CD4-positive, alpha-beta T cell treated with Interleukin-10 for 1 hour (primary cell): ENCODE measurements around the gene LRCH1.
A peak's percentile ranks its signal among the peaks of the same experiment; 100 is the strongest.
"Not testable (repeated sequence)": the region's sequence is repeated elsewhere in the genome, so short reads cannot be mapped to it uniquely, and the experiment has no call there.

Experiments
- DNase-seq: peaks from one replicate; pipeline ENCODE4 v3.0.0-alpha.2; 2020

Gene LRCH1, protein sequence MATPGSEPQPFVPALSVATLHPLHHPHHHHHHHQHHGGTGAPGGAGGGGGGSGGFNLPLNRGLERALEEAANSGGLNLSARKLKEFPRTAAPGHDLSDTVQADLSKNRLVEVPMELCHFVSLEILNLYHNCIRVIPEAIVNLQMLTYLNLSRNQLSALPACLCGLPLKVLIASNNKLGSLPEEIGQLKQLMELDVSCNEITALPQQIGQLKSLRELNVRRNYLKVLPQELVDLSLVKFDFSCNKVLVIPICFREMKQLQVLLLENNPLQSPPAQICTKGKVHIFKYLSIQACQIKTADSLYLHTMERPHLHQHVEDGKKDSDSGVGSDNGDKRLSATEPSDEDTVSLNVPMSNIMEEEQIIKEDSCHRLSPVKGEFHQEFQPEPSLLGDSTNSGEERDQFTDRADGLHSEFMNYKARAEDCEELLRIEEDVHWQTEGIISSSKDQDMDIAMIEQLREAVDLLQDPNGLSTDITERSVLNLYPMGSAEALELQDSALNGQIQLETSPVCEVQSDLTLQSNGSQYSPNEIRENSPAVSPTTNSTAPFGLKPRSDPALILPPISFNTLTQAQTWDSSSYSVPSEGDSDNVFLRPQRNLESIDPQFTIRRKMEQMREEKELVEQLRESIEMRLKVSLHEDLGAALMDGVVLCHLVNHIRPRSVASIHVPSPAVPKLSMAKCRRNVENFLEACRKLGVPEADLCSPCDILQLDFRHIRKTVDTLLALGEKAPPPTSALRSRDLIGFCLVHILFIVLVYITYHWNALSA

DNA sequence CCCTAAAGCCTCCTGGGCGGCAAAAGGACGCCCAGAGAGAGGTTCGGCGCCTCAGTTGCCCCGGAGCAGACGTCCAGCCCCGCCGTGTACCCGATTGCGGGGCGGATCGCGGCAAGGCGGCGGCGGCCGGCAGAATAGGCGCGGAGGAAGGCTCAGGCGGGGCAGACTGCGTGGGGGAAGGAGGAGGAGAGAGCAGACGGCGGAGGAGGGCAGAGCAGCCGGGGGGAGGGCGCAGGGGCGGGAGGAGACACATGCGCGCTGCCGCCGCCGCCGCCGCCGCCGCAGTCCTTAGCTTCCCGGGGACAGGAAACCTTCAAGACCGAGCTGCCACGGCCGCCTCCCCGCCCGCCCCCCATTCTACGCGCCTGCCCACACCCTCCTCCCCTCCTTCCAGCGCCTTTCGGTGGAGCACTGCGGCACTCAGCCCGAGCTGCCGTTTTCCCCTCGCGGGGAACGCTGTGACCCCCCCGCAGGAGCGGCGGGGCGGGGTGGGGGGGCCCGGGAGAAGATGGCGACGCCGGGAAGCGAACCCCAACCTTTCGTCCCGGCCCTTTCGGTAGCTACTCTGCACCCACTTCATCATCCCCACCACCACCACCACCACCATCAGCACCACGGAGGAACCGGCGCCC is at the start of gene LRCH1:
LRCH1 (plus strand) TSS at position 282 of the 632 bp plus-strand sequence; CDS start at position 509, 227 bp downstream.
- DNase-seq, result peak; percentile 87

DNA sequence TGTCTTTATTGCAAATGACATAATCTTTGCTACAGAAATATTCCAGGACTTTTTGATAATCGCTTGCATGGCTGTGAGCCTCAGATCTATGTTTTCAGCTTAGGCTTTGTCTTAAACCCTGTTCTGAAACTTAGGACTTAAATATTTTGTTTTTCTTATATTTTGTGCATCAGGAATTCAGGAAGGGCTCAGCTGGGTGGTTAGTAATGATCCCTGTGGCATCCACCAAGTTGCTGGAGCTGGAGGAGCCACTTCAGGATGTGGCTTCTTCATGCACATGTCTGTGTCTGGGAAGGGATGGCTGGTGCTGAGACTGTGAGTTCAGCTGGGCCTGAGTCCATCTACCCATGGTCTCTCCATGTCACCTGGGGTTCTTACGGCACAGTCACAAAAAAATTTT is 48.9 kb upstream of the LRCH1 start:
- no peak for DNase-seq

DNA sequence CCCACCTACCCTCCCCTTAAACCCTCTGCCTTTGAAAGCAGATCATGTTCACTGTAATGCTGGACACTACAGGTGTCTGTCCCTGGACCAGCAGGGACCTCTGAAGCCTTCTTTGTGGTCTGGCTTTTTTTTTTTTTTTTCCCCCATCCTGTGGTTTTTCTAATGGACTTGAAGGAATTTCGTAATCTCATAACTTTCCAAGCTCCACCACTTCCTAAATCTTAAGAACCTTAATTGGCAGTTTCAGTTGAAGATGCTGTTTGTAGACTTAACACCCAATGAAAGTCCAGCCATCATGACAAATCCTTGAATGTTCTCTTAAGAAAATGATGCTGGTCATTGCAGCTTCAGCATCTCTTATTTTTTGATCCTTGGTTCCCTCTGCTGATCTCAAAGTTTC is 45.0 kb upstream of the LRCH1 start:
- no peak for DNase-seq

DNA sequence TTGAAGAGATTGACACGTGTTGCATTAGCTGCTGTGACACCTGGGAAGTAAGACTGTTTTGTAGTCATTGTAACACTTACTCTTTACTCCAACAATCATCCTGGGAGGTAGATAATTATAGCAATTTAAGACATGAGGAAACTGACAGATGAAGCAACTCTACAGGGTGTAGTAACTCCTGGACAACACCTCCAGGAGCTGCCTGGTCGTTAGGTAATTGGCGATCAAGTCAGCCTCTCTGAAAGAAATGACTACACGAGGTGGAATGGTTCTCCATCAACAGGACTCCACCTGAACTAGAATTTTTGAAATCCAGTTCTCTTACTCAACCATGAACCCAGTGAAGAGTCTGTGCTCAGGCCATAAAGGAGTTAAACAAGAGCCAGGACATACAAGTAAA is 43.0 kb upstream of the LRCH1 start:
- no peak for DNase-seq

DNA sequence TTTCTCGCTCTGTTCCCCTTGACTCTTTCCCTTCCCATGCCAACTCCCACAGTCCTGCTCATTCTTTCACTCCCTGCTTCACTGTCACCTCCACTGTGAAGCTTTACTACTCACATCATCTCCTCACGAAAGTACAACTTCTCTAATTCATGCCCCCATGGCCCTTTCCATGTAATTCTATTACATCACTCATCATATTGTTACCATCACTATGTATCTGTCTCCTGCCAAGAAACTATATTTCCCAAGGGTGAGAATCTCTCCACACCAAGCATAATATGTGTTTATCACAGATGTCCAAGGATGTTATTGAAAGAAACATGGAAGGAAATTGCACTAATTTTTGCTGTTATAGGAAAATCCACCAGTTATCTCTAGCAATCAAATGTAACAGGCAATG is 37.2 kb upstream of the LRCH1 start:
- no peak for DNase-seq

DNA sequence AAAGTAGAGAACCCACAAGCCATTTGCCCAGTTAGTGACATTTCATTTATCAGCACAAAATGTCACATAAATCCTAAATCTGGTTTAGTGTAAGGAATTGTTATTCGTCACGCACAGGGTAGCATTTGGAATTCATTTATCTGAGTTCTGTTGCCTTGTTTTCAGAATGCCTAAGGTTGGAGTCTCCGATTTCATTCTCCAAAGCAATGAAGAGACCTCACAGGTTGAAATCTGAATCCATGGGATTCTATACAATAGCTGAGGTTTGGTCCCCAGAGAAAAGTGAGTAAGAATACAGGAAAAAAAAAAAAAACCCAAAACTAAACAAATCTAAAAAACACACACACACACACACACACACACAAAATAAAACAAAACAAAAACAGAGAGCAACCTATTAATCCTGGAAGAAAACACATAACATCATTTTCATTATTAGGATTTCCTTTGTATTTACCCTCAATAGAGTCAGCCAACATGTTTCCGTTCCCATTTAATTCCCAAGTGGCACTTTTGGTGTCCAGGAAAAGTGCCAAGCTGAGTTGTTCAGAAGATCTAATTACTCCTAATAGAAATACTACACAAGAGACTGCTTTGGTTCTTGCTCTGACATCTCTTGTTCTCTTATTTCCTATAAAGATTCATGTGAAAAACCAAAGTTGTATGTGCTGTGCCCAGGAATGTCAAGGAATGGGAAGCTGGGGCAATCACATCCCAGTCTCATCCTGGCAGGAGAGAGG is 36.2 kb upstream of the LRCH1 start:
- no peak for DNase-seq

DNA sequence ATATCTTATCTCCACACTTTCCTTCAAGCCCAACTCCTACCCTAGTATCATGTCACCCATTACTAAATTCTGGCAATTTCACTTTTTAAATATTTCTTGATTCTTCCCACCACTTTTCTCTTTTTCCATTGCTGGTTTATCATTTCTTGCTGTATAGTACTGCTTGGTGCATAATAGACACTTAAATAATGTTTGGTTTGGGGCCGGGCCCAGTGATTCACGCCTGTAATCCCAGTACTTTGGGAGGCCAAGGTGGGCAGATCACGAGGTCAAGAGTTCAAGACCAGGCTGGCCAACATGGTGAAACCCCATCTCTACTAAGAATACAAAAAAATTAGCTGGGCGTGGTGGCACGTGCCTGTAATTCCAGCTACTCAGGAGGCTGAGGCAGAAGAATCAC is 35.2 kb upstream of the LRCH1 start:
- not testable (repeated sequence) for DNase-seq

DNA sequence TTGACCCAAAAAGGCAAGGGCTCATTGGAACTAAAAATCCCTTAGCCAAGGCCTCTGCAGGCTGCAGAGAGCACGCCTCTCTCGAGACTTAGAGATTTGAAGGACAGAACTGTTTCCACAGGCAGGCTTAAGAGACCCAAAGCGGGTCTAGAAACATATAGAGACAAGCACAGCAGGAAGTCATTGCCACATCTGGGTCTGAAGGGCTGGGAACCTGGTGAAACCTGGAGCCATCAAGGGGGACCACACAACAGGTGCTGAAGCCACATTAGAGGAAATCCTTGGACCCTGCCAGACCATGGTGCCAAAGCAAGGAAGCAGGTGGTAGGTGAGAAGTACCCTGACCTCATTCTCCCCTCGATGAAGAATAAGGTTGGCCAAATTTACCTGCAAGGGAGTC is 33.8 kb upstream of the LRCH1 start:
- DNase-seq, result no peak

DNA sequence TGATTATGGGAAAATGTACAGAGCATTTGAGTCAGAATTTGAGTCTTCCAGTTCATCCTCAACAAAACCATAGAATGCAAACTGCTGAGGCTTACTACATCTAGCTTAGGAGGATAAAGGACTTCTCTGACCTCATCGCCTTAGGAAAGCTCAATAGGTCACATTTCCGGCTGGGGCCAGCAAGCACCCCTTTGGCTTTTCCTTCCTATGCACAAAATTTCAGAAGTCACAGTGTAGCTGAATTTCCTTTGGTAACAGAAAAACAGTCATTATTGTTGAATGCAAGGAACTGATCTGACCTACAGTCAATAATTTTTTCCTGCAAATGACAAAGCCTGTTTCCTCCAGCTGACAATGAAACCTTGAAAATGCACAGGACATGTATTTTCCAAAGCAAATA is 32.8 kb upstream of the LRCH1 start:
- DNase-seq, result no peak

DNA sequence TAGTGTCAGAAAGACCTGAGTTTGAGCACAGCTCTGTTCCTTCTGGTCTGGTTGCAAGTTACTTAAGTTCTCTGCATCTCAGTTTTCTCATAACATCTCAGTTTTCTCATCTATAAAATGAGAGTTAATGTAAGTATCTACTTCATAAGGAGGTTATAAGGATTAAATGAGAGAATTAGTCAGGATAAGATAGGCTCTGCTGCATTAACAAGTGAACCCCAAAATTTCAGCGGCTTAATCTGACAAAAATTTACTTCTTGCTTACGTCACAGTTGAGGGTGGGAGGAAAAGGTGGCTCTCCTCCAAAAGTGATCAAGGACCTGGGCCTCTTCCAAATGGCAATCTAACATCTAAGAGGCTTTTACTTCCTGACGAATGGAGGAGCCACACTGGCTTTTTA is 31.5 kb upstream of the LRCH1 start:
- no peak for DNase-seq

DNA sequence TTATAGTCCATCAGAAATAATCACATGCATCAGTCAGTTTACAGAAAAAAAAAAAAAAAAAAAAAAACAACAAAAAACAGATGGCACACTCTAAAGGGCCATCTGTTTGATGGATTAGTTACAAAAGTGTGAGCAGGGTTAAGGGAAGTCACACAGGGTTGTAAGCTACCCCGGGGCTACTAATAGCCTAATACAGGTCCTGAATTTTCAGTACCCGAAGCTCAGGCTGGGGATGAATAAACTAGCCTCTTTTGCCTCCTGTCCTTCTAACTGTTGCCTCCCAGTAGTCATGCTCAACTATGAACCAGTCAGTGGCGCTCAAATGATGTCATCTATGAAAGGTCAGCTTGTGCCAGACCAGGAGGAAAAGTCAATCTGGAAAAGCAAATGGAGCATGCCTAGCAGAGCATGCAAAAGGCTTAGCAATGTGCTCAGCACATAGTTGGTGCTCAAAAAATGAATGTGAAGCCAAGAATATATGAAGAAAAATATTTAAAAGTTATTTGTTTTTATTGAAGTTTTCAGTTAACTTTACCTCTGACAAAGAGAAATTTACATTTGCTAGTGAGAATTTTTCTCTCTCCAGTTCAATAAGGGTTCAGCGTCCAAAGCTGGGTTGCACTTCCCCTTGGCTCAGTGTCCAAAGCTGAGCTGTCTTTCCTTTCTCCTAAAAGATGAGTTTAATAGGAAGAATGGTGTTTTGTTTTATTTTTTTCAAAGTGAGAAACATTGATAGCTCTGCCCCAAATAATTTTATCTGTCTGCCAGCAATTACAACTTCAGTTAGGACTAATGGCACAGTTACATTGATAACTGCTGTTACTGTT is 30.8 kb upstream of the LRCH1 start:
- no peak for DNase-seq

DNA sequence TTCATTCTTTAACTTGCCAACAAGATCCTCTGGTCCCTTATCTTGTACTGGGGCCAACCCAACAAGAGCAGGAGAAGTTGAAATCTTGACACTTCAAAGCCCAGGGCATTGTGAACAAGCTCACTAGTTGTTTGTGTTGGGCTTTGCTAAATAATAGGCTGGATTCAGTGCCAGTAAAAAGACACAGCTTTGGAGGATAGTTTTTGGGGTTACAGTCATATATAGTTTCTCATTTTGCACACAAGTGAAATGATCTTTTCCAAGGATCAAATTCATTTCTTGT is 30.3 kb upstream of the LRCH1 start:
- DNase-seq, result no peak

DNA sequence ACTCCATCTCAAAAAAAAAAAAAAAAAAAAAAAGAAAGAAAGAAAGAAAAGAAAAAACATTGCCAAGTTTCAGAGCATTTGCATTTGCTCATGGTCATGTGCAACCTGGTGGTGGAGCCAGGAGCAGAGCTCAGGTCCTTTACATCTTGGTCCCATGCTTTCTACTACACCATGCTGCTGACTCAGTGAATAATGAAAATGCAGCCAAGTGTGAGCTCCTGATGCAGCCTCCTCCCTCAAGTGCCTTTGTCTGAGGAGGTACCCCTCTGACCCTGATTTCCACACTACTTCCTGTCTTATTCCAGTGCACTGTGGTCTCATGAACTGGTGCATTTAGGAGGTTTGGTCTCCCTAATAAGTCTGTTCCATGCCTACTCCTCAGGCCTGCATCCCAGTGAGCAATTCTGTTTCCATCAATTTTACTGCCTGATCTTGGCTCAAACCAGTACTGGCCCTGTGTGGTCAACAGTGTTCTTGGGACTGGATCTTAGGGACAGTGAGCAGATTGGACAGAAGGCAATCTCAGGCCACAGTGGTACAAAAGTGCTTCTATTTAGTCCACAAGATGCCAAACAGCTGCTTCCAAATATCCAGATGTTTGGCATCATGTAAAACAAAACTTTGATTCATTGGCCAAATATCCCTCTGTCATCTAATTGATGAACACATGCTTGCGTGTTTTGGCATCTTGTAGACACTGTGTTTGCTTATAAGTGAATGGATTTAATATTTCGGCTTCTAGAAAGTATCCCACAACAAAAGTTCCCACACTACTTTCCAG is 28.8 kb upstream of the LRCH1 start:
- DNase-seq, result no peak

DNA sequence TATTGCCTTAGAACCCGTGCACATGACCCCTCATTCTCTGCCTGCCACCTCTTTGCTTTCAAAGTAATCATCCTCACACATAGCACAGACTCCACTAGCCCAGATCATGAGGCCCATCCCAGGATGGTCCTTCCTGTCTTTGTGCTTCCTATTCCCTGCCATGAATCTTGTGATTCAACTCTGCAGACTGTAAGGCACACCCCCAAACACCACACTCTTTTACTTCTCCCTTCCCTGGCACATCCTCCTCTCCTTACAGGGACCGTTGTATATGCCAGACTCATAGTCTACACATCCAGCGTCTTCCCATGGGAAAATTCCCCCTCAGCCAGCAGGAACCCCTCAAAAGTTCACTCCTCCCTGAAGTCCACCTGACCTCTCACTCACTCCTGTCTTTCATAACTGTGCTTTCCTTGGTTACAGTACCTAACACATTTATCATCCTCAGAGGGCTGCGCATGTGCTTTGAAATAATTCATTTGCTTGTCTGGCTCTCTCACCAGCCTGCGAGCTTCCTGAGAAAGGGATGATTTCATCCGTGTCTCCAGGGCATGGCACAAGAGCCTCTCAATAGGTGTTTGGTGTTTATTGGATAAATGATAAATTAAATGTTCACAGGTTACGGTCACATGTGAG is 26.8 kb upstream of the LRCH1 start:
- DNase-seq, result no peak

DNA sequence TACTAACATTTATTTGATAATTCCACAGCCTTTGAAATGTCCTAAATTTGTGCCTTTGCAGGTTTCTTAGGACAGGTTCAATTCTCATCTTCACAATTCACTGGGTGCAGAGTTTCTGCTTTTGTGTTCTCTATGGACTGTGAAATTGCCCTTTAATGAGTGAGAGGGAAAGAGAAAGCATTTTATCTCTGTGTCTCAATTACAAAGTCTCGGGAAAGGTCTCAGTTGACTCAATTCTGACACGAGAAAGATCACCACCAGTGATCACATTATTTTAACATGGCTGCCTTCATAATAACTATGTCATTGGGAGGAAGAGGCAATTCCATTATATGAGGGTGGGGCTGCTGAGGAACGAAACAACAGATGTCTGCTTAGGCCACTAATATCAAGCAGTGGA is 26.2 kb upstream of the LRCH1 start:
- no peak for DNase-seq

DNA sequence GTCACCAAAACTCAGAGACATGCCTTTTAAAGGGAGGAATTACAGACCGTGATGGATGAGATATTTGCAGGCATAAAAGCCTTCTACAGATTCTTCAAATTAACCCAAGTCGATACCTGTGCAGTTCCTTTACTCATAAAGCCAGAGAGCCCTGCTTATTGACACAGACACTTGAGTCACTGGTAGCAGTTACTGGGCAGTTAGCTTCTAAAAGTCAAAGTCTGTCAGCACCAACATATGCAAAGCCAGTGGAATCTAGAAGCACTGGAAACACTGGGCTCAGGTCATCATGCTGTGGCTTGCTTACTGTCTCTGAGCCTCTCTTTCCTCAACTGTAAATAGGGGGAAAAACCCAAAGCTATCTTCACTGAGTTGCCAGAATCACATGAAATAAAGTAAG is 25.7 kb upstream of the LRCH1 start:
- no peak for DNase-seq

DNA sequence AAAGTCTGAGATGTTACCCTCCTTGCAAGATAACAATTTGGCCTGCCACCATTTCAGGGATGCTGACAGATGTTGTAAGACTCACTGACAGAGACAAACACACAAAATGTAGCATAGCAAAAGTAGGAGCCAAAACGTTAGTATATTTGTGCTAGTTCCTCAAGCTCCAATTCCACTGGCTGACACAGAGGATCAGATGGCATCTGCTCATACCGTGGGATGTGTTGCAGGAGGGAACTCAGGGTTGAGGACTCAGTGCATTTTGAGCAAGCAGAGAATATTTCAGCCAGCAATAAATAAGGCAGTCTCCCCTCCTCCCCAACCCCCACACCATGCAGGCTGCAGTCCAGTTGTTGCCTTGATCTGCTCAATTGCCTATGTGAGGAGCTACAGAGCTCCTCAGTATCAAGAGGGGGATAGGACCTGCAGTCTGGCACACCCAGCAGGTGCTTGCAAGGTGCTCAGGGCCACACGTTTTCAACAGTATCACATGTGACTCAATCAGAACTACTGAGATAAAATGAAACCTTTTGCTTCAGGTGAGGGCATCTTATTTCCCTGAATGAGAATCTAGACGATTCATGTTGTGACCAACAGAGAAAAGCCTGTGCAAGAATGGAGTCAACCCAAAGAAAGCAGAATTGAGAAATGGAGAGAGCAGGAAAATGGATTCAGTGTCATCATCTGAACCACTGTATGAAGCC is 23.6 kb upstream of the LRCH1 start:
- no peak for DNase-seq

DNA sequence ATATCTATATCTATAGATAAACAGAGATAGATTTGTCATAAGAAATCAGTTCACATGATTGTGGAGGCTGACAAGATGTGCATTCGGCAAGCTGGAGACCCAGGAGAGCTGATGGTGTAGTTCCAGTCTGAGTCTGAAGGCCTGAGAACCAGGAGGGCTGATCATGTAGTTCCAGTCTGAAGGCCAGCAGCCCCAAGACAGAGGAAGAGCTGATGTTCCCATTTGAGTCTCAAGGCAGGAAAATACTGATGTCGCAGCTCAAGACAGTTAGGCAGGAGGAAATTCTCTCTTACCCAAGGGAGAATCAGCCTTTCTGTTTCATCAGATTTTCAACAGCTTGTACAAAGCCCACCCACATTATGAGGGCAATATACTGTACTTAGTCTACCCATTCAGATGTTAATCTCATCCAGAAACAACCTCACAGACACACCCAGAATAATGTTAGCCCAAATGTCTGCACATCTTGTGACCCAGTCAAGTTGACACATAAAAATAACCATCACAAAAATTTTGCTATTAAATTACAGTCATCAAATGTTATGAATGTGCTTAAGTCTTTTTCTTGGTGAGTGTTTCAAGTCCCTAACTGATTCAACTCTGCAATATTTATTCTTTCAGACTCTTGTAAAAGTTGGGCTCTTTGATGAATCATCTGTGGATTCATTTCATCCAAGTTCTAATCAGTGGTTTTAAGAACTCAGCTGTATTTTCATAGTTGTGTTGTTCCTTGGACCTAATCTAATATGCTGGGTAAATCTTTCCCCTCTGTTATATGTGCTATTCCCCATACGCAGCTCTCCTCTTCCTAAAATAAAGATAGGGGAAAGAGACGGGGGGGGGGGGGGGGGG is 22.7 kb upstream of the LRCH1 start:
- DNase-seq, result no peak

DNA sequence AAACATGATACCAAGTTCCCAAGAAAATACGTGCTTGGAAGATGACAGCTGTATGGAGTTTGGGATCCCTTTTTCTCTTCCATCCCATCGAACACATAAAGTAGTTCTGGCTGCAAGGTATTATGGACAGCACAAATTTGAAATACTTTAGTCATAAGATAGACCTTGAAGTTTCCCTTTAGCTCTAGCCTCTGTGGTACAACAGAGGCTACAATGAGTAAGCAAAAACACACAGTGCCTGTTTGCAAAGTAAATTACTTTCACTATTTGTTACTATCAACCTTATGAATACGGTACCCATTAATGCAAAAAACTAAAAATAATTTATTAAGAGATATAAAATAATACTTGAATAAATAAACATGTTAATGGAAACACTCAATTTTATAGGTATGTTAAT is 21.0 kb upstream of the LRCH1 start:
- DNase-seq, result no peak

DNA sequence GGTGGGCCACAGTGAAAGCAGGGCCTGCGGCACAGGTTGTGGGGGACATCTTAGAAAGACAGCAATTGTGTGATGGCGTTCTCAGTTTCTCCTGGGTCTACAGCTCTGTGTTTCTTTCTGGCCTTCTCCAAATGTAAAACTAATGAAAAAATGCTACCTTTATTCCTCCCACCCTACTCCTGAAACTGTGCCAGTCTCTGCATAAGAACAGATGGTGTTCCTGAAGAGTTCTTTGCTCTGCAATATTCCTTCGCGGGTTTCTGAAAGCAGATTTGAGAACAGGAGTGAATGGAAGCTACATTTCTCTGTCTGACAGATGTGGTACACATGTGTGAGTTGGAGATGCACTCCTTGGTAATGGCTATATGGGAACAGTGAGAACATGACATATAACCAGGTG is 18.0 kb upstream of the LRCH1 start:
- DNase-seq, result no peak
